Measurements from ENCODE around the gene STAP2. TPM values are rescaled to one million over a fixed set of nuclear protein-coding genes. Genes with fewer than 3 reads are reported as not detected.
A peak's percentile ranks its signal among the peaks of the same experiment; 100 is the strongest.

The STAP2 gene
- total and polyA plus RNA-seq, 2 donors (not counting 3 experiments of a cell fraction or from before 2014, with no cell fraction given): 12.2 to 21.7 TPM

GRCh38 chr19:4362831-4363545, 24.4 kb upstream of the STAP2 start:
- no peak overlapping the region for H3K27ac ChIP-seq (ENCODE audit: insufficient read depth, low read depth, low read length)
- H3K79me2 ChIP-seq (ENCODE audit: control insufficient read depth, insufficient read depth, low read length): peaks cover 7% of the 10 kb centered on the region
- dilution Hi-C loops (cut with MboI; ENCODE audit: extremely low pct_ligation_motif_present, low sequenced_read_pairs) (loop anchor here (10.0 kb wide), 1 partner anchor 52 kb away; no protein-coding TSS in a partner anchor), intact Hi-C loops (cut with micrococcal nuclease) (no loop called here)
- TF ChIP-seq CTCF (IDR thresholded peaks at IDR 0.05; ENCODE audit: extremely low read depth in 1 of 2, insufficient read depth in 1 of 2, low read depth in 1 of 2, low read length in 2 of 2): peak; percentile 9 to 26
- TF ChIP-seq POLR2AphosphoS5 (IDR thresholded peaks at IDR 0.05; ENCODE audit: insufficient read depth, low read depth, low read length): peak; percentile 17
- TF ChIP-seq FOS (IDR thresholded peaks at IDR 0.05; ENCODE audit: borderline replicate concordance, insufficient read depth, low read length): no peak
- no peak for TF ChIP-seq POLR2A (IDR thresholded peaks at IDR 0.05; ENCODE audit: low read depth, low read length)
- H3K27me3 ChIP-seq (ENCODE audit: control insufficient read depth in 2 of 2, insufficient read depth in 2 of 2, low read length in 2 of 2): no peaks in the 10 kb centered on the region
- no peaks in the 10 kb centered on the region for H3K4me1 ChIP-seq (ENCODE audit: control insufficient read depth, extremely low read depth, insufficient read depth, low read length)
- no peak overlapping the region for H3K9ac ChIP-seq (replicated peaks; ENCODE audit: extremely low read depth, insufficient read depth, low read length)
- no peaks in the 10 kb centered on the region for H3K9me1 ChIP-seq (replicated peaks; ENCODE audit: control insufficient read depth, extremely low read depth, insufficient read depth, low read length)
- H4K20me1 ChIP-seq (replicated peaks; ENCODE audit: control insufficient read depth, extremely low read depth, insufficient read depth, low read length): no peaks in the 10 kb centered on the region
- ChIA-PET POLR2A (no interaction called here), CTCF (interaction anchor here (1.0 to 2.6 kb wide), 2 partner anchors 10 to 37 kb away, joined by 4 to 12 read pairs; partner anchors contain the start of gene SH3GL1)
- BruUV-seq (replicated peaks): no TSS peak
- no peak overlapping the region for H2AFZ ChIP-seq (ENCODE audit: low read depth, low read length)
- no peak for DNase-seq (ENCODE audit: low read depth, low spot score)
- FAIRE-seq: no peak
- H3K4me2 ChIP-seq (ENCODE audit: insufficient read depth, low read length): no peak overlapping the region
- no peak overlapping the region for H3K4me3 ChIP-seq (replicated peaks in 1 of 3; ENCODE audit: insufficient read depth in 1 of 3, low read depth in 1 of 3, low read length in 3 of 3)
- H3K9me3 ChIP-seq (replicated peaks; ENCODE audit: control insufficient read depth, insufficient read depth, low read length): no peaks in the 10 kb centered on the region
- H3K36me3 ChIP-seq (ENCODE audit: control insufficient read depth in 2 of 2, extremely low read depth in 1 of 2, insufficient read depth in 2 of 2, low read length in 2 of 2): peaks cover 5 to 80% of the 10 kb centered on the region in 2 experiments
